Measurements from ENCODE around the gene TMEM69.

GRCh38 chr1:45643978-45644377 lies 44.0 kb upstream of the TMEM69 start:
- TF ChIP-seq CTCF (IDR thresholded peaks at IDR 0.05) (peak in 2 of 7 experiments; percentile 7 to 16), POLR2A (IDR thresholded peaks at IDR 0.05) (no peak), EP300 (IDR thresholded peaks at IDR 0.05) (no peak)
